Measurements from ENCODE around the gene BMP10.

DNA sequence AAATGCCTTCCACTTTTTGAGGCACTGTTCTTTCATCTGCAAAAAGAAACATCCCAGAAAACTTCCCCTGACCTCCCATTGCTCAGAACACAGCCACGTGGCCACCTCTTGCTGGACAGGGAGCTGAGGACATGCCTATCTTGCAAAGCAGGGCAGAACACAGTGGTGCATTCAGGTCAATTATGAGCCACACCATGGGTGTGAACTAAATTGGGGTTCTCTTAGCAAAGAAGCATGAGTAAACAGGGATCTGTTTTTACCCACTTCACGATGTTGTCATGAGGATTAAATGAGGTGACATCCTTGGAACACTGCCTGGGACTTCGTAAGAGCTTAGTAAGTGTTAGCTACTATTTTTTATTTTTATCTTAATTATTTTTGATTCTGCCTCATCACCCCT lies 25.1 kb downstream of the BMP10 start:
- TF ChIP-seq FOXJ3 (CRISPR knock-in tag; IDR thresholded peaks at IDR 0.05) (no peak), JUND (IDR thresholded peaks at IDR 0.05) (no peak), RAD21 (IDR thresholded peaks at IDR 0.05; ENCODE audit: low read length) (no peak), CTCF (IDR thresholded peaks at IDR 0.05) (no peak), POLR2AphosphoS5 (IDR thresholded peaks at IDR 0.05; ENCODE audit: low read depth, low read length) (no peak), MAX (IDR thresholded peaks at IDR 0.05; ENCODE audit: low read depth) (no peak), EP300 (IDR thresholded peaks at IDR 0.05; ENCODE audit: borderline replicate concordance in 1 of 2, low read depth in 1 of 2, low read length in 1 of 2) (no peak), TEAD4 (IDR thresholded peaks at IDR 0.05; ENCODE audit: borderline replicate concordance, insufficient read depth) (no peak), ELF1 (IDR thresholded peaks at IDR 0.05) (no peak)
- TF ChIP-seq, protein P1, sequence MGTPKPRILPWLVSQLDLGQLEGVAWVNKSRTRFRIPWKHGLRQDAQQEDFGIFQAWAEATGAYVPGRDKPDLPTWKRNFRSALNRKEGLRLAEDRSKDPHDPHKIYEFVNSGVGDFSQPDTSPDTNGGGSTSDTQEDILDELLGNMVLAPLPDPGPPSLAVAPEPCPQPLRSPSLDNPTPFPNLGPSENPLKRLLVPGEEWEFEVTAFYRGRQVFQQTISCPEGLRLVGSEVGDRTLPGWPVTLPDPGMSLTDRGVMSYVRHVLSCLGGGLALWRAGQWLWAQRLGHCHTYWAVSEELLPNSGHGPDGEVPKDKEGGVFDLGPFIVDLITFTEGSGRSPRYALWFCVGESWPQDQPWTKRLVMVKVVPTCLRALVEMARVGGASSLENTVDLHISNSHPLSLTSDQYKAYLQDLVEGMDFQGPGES (IDR thresholded peaks at IDR 0.05; ENCODE audit: low read depth, low read length), result no peak
- TF ChIP-seq, protein P2, sequence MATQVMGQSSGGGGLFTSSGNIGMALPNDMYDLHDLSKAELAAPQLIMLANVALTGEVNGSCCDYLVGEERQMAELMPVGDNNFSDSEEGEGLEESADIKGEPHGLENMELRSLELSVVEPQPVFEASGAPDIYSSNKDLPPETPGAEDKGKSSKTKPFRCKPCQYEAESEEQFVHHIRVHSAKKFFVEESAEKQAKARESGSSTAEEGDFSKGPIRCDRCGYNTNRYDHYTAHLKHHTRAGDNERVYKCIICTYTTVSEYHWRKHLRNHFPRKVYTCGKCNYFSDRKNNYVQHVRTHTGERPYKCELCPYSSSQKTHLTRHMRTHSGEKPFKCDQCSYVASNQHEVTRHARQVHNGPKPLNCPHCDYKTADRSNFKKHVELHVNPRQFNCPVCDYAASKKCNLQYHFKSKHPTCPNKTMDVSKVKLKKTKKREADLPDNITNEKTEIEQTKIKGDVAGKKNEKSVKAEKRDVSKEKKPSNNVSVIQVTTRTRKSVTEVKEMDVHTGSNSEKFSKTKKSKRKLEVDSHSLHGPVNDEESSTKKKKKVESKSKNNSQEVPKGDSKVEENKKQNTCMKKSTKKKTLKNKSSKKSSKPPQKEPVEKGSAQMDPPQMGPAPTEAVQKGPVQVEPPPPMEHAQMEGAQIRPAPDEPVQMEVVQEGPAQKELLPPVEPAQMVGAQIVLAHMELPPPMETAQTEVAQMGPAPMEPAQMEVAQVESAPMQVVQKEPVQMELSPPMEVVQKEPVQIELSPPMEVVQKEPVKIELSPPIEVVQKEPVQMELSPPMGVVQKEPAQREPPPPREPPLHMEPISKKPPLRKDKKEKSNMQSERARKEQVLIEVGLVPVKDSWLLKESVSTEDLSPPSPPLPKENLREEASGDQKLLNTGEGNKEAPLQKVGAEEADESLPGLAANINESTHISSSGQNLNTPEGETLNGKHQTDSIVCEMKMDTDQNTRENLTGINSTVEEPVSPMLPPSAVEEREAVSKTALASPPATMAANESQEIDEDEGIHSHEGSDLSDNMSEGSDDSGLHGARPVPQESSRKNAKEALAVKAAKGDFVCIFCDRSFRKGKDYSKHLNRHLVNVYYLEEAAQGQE (IDR thresholded peaks at IDR 0.05; ENCODE audit: low read depth, low read length), result no peak
- TF ChIP-seq, protein P3, sequence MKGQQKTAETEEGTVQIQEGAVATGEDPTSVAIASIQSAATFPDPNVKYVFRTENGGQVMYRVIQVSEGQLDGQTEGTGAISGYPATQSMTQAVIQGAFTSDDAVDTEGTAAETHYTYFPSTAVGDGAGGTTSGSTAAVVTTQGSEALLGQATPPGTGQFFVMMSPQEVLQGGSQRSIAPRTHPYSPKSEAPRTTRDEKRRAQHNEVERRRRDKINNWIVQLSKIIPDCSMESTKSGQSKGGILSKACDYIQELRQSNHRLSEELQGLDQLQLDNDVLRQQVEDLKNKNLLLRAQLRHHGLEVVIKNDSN (IDR thresholded peaks at IDR 0.05; ENCODE audit: borderline replicate concordance, low read depth), result no peak

Data from SK-N-SH (cell line).